ENCODE results near the gene PLEKHB1.

DNA sequence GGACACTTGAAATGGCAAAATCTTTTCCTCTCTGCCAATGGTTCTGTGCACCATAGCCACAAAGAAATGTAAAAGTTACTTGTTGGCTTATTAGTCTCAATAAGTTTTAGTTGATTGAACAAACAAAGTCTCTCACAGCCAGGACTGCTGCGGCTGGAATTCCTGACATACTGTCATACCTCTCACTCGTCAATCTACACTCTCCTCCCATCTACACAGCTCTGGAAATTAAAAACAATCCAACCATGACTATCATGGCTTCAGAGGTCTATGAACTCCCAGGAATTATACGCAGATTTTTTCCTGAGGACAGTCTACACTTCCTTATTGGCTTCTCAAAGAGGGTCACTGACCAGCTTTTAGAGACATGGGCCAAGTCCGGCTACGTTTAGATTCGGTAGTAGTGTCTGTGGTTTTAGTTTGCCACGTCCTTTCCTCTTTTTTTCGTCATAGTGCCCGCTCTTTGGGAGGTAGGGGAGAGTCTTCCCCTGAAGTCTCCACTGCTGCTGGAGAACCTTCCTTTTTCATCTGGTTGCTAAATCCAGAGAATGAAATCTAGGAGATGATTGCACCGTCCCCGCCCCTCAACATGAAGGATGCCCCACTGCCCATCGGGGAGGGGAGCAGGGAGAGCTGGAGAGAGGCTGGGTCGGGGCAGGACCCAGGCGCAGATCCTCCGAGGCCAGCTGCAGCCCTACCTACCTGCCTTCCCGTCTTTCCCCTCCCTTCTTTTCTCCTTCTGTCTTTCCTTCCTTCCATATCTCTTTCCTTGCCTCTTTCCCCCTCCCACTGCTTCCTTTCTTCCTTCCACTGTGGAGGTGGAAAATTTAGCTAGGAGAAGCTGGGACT is 1.0 kb upstream of the PLEKHB1 start:
- TF ChIP-seq, protein P1, sequence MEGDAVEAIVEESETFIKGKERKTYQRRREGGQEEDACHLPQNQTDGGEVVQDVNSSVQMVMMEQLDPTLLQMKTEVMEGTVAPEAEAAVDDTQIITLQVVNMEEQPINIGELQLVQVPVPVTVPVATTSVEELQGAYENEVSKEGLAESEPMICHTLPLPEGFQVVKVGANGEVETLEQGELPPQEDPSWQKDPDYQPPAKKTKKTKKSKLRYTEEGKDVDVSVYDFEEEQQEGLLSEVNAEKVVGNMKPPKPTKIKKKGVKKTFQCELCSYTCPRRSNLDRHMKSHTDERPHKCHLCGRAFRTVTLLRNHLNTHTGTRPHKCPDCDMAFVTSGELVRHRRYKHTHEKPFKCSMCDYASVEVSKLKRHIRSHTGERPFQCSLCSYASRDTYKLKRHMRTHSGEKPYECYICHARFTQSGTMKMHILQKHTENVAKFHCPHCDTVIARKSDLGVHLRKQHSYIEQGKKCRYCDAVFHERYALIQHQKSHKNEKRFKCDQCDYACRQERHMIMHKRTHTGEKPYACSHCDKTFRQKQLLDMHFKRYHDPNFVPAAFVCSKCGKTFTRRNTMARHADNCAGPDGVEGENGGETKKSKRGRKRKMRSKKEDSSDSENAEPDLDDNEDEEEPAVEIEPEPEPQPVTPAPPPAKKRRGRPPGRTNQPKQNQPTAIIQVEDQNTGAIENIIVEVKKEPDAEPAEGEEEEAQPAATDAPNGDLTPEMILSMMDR (conservative IDR thresholded peaks at IDR 0.05) = no peak
- TF ChIP-seq ZFX (IDR thresholded peaks at IDR 0.05) = no peak
